Esophagus squamous epithelium (tissue), 5 donors: ENCODE measurements around the gene ZGLP1. TPM values are rescaled to one million over a fixed set of nuclear protein-coding genes. Genes with fewer than 3 reads are reported as not detected.

Experiments used
- DNase-seq: peaks from one replicate; lab custom pipeline; 2025; lab: John Stamatoyannopoulos, UW
- H3K27ac ChIP-seq, 4 donors: fragments of 200-600 bp; sonication (generic); one replicate each; pipeline ENCODE4 v1.5.1; 2016 to 2019; ENCODE audit warnings: mild to moderate bottlenecking in 1 of 4
- H3K27me3 ChIP-seq, 4 donors: fragments of 200-600 bp; sonication (generic); 1 replicate in 3 of 4; 2 replicates in 1 of 4; pipeline versions ENCODE4 v1.5.1 to v1.6.0; 2017 to 2021; ENCODE audit warnings: antibody characterized with exemption in 1 of 4
- H3K36me3 ChIP-seq, 3 donors: fragments of 200-600 bp; sonication (generic); one replicate each; pipeline ENCODE4 v1.5.1; 2016 to 2019
- H3K4me1 ChIP-seq, 3 donors: fragments of 200-600 bp; sonication (generic); one replicate each; pipeline ENCODE4 v1.5.1; 2017 to 2019
- H3K4me3 ChIP-seq, 4 donors: fragments of 200-600 bp; sonication (generic); 1 replicate in 3 of 4; 2 replicates in 1 of 4; pipeline ENCODE4 v1.5.1; 2016 to 2019; ENCODE audit warnings: mild to moderate bottlenecking in 2 of 4, moderate library complexity in 1 of 4
- H3K9me3 ChIP-seq, 3 donors: fragments of 200-600 bp; sonication (generic); one replicate each; pipeline ENCODE4 v1.5.1; 2016 to 2019
- CTCF ChIP-seq, 6 experiments: fragments of 450-650 bp in 4 of 6; fragments of 200-600 bp in 2 of 6; sonication (generic) in 2 of 6; IDR thresholded peaks; one replicate each; pipeline ENCODE4 v1.5.1; 2016 to 2019; ENCODE audit warnings: antibody characterized with exemption in 6 of 6, mild to moderate bottlenecking in 4 of 6, moderate library complexity in 4 of 6
- POLR2A ChIP-seq, 4 donors: fragments of 450-650 bp; IDR thresholded peaks; one replicate each; pipeline ENCODE4 v1.6.1; 2017; ENCODE audit warnings: antibody characterized with exemption in 4 of 4, mild to moderate bottlenecking in 4 of 4, moderate library complexity in 3 of 4
- WGBS, 2 donors: methylation state at CpG; one replicate each; pipeline ENCODE4 v1.1.5; 2018; 5-methylcytosine and 5-hydroxymethylcytosine counted together
- intact Hi-C: fragments of 100-400 bp; cut with DNase I; formaldehyde crosslinking; loops from one replicate; pipeline ENCODE4 v1.15.0; 2022
- total RNA-seq, 4 donors: library from RNA; depleted of rRNA; stranded (reverse); fragments of >200 nt; gene quantifications; one replicate each; pipeline ENCODE4 v1.1.0, GENCODE V29; 2016
- donor health status: DM: yes; HTN: yes; CAD: no.

Gene ZGLP1
- total RNA-seq, 4 donors from 2014 or later: 0.79 to 1.5 (median 1.2) TPM

GRCh38 chr19:10306327-10306726, 3.3 kb downstream of the ZGLP1 start:
- H3K9me3 ChIP-seq: no peaks in the 10 kb centered on the region
- intact Hi-C loops: no loop called here
- H3K27me3 ChIP-seq: no peaks in the 10 kb centered on the region
- no peak overlapping the region for H3K27ac ChIP-seq
- no peak for DNase-seq
- no peaks in the 10 kb centered on the region for H3K4me1 ChIP-seq
- H3K4me3 ChIP-seq: no peak overlapping the region
- no peak for TF ChIP-seq POLR2A (IDR thresholded peaks at IDR 0.05)
- TF ChIP-seq CTCF (IDR thresholded peaks at IDR 0.05): no peak
- 83 to 93% methylated on average over 5 of the region's 5 CpGs for WGBS, 2 donors
- peaks cover 0 to 18% (median 4%) of the 10 kb centered on the region in 3 donors for H3K36me3 ChIP-seq

- WGBS, 2 donors: 66 to 79% methylated on average over 7 to 10 of the region's 17 CpGs
- Histone ChIP-seq H3K9me3 (no peaks in the 10 kb centered on the region), H3K4me1 (no peaks in the 10 kb centered on the region), H3K27ac (peak overlapping the region in 1 of 4 donors; percentile 49), H3K27me3 (peaks cover 0 to 10% (median 0%) of the 10 kb centered on the region in 4 donors), H3K4me3 (no peak overlapping the region), H3K36me3 (peaks cover 0 to 10% (median 3%) of the 10 kb centered on the region in 3 donors)
- no peak for DNase-seq
- intact Hi-C loops: no loop called here
- TF ChIP-seq CTCF (IDR thresholded peaks at IDR 0.05) (no peak), POLR2A (IDR thresholded peaks at IDR 0.05) (no peak)
Measured at GRCh38 chr19:10305139-10305806, 4.3 kb downstream of the ZGLP1 start.

GRCh38 chr19:10299545-10300458, 9.8 kb downstream of the ZGLP1 start:
- no peaks in the 10 kb centered on the region for H3K9me3 ChIP-seq
- H3K4me3 ChIP-seq: no peak overlapping the region
- H3K4me1 ChIP-seq: peaks cover 12 to 20% (median 15%) of the 10 kb centered on the region in 3 donors
- intact Hi-C loops: no loop called here
- H3K36me3 ChIP-seq: no peaks in the 10 kb centered on the region
- TF ChIP-seq CTCF (IDR thresholded peaks at IDR 0.05): no peak
- no peak for TF ChIP-seq POLR2A (IDR thresholded peaks at IDR 0.05)
- peak overlapping the region in 2 of 4 donors; percentile 36 to 42 for H3K27ac ChIP-seq
- DNase-seq: no peak
- WGBS, 2 donors: 34 to 52% methylated on average over 5 to 8 of the region's 14 CpGs
- peaks cover 0 to 62% (median 9%) of the 10 kb centered on the region in 4 donors for H3K27me3 ChIP-seq

GRCh38 chr19:10295847-10296591, 13.6 kb downstream of the ZGLP1 start:
- peaks cover 26 to 58% (median 33%) of the 10 kb centered on the region in 3 donors for H3K4me1 ChIP-seq
- peak overlapping the region in 3 of 4 donors; percentile 20 to 61 (median 33) for H3K4me3 ChIP-seq

More at GRCh38 chr19:10295847-10296591, 13.6 kb downstream of the ZGLP1 start:
- WGBS, 2 donors: 2 to 18% methylated on average over 5 to 29 of the region's 58 CpGs
- DNase-seq: no peak
- Histone ChIP-seq H3K27me3 (peaks cover 16 to 97% (median 29%) of the 10 kb centered on the region in 4 donors), H3K9me3 (no peaks in the 10 kb centered on the region), H3K36me3 (no peaks in the 10 kb centered on the region), H3K27ac (no peak overlapping the region)
- intact Hi-C loops: no loop called here
- TF ChIP-seq CTCF (IDR thresholded peaks at IDR 0.05): no peak
